GM23338 (cell line): ENCODE measurements around the gene FGD3. TPM values are rescaled to one million over a fixed set of nuclear protein-coding genes. Genes with fewer than 3 reads are reported as not detected.

Experiments
- ATAC-seq: fragments of 200-7000 bp; cut with Tn5 transposase; 3 replicates; pipeline ENCODE4 v1.9.1; 2020
- DNase-seq: peaks from one replicate; pipeline ENCODE4 v3.0.0-alpha.2; 2015; ENCODE audit warnings: low spot score
- H2AFZ ChIP-seq: fragments of 200-600 bp; sonication (generic); 2 replicates; pipeline ENCODE4 v1.8.0; 2016; ENCODE audit warnings: antibody characterized with exemption, mild to moderate bottlenecking, moderate library complexity
- H3F3A ChIP-seq: fragments of 200-600 bp; sonication (generic); replicated peaks from 2 replicates; pipeline ENCODE4 v1.8.0; 2017; ENCODE audit warnings: antibody characterized with exemption, mixed run types, low read depth
- H3K27ac ChIP-seq: fragments of 200-600 bp; sonication (generic); 2 replicates; pipeline ENCODE4 v1.6.1; 2016; ENCODE audit warnings: low read depth
- H3K27me3 ChIP-seq: fragments of 200-600 bp; sonication (generic); 2 replicates; pipeline ENCODE4 v1.8.0; 2016; ENCODE audit warnings: mild to moderate bottlenecking, mixed run types, moderate library complexity; ENCODE audit not compliant: insufficient read depth
- H3K36me3 ChIP-seq: fragments of 200-600 bp; sonication (generic); 2 replicates; pipeline ENCODE4 v1.8.0; 2016; ENCODE audit warnings: mild to moderate bottlenecking; ENCODE audit not compliant: insufficient read depth
- H3K4me1 ChIP-seq: fragments of 200-600 bp; sonication (generic); 2 replicates; pipeline ENCODE4 v1.8.0; 2016; ENCODE audit warnings: mild to moderate bottlenecking, moderate library complexity; ENCODE audit not compliant: insufficient read depth
- H3K4me2 ChIP-seq: fragments of 200-600 bp; sonication (generic); 2 replicates; pipeline ENCODE4 v1.7.1; 2017; ENCODE audit warnings: mixed run types
- H3K4me3 ChIP-seq: fragments of 200-600 bp; sonication (generic); 2 replicates; pipeline ENCODE4 v1.6.1; 2016; ENCODE audit warnings: mixed run types
- H3K79me2 ChIP-seq: fragments of 200-600 bp; sonication (generic); replicated peaks from 2 replicates; pipeline ENCODE4 v1.8.0; 2017; ENCODE audit warnings: mild to moderate bottlenecking; ENCODE audit not compliant: insufficient read depth
- H3K9me2 ChIP-seq: fragments of 200-600 bp; sonication (generic); 2 replicates; pipeline ENCODE4 v1.8.0; 2017; ENCODE audit not compliant: insufficient read depth
- H4K20me1 ChIP-seq: fragments of 200-600 bp; sonication (generic); replicated peaks from 2 replicates; pipeline ENCODE4 v1.8.0; 2017; ENCODE audit warnings: mild to moderate bottlenecking; ENCODE audit not compliant: insufficient read depth
- H3K27ac Mint-ChIP-seq: 2 replicates; pipeline ENCODE4 v1.8.0; 2020; ENCODE audit warnings: inconsistent platforms, mild to moderate bottlenecking, moderate library complexity, mixed read lengths
- H3K27me3 Mint-ChIP-seq: 3 replicates; pipeline ENCODE4 v1.8.0; 2022; ENCODE audit warnings: low read depth, mild to moderate bottlenecking, moderate library complexity, mixed read lengths, inconsistent platforms; ENCODE audit not compliant: insufficient read depth, poor library complexity
- H3K36me3 Mint-ChIP-seq: 3 replicates; pipeline ENCODE4 v1.8.0; 2021; ENCODE audit warnings: low read depth, mild to moderate bottlenecking, inconsistent platforms, moderate library complexity, mixed read lengths
- H3K4me1 Mint-ChIP-seq: 3 replicates; pipeline ENCODE4 v1.8.0; 2020; ENCODE audit warnings: mild to moderate bottlenecking, inconsistent platforms, mixed read lengths
- H3K4me3 Mint-ChIP-seq: 3 replicates; pipeline ENCODE4 v1.8.0; 2021; ENCODE audit warnings: moderate library complexity, mild to moderate bottlenecking, inconsistent platforms, mixed read lengths
- H3K9me3 Mint-ChIP-seq: 3 replicates; pipeline ENCODE4 v1.8.0; 2020; ENCODE audit warnings: moderate library complexity, mild to moderate bottlenecking, inconsistent platforms, mixed read lengths
- CREB1 ChIP-seq: fragments of 250-450 bp; sonication (Bioruptor Pico); IDR thresholded peaks from 2 replicates; pipeline ENCODE4 v1.5.0; 2020; ENCODE audit warnings: low read depth, mild to moderate bottlenecking, moderate library complexity
- EZH2 ChIP-seq: fragments of 200-600 bp; sonication (generic); IDR thresholded peaks from one replicate; pipeline ENCODE4 v1.8.0; 2017; ENCODE audit warnings: antibody characterized with exemption, mild to moderate bottlenecking, low read depth; ENCODE audit not compliant: unreplicated experiment
- JUNB ChIP-seq: IDR thresholded peaks from one replicate; pipeline ENCODE4 v1.6.1; 2016; ENCODE audit warnings: antibody characterized with exemption; ENCODE audit not compliant: unreplicated experiment
- STAT1 ChIP-seq: IDR thresholded peaks from one replicate; pipeline ENCODE4 v1.6.1; 2016; ENCODE audit warnings: antibody characterized with exemption; ENCODE audit not compliant: unreplicated experiment
- ZNF114 ChIP-seq: fragments of 250-450 bp; sonication (Bioruptor Pico); IDR thresholded peaks from 2 replicates; pipeline ENCODE4 v1.5.0; 2020; ENCODE audit warnings: mild to moderate bottlenecking, moderate library complexity
- polyA plus RNA-seq: library from polyadenylated mRNA; unstranded; fragments of >200 nt; fragmentation: Nextera tagmentation; extraction: Ambion mirVana; gene quantifications from 2 replicates; pipeline ENCODE4 v1.2.1, GENCODE V29; 2016
- total RNA-seq: library from RNA; depleted of rRNA; stranded (reverse); fragments of >200 nt; shearing (Covaris generic); gene quantifications from 2 replicates; pipeline ENCODE4 v1.2.3, GENCODE V29; 2014
- TF ChIP-seq, protein P1 (sequence below): fragments of 250-450 bp; sonication (Bioruptor Pico); IDR thresholded peaks from 2 replicates; pipeline ENCODE4 v1.5.0; 2020; ENCODE audit warnings: mild to moderate bottlenecking, moderate library complexity

Gene FGD3
- total and polyA plus RNA-seq, 2 experiments from 2014 or later, result 0.95 to 1.7 TPM

- TF ChIP-seq, protein P1, sequence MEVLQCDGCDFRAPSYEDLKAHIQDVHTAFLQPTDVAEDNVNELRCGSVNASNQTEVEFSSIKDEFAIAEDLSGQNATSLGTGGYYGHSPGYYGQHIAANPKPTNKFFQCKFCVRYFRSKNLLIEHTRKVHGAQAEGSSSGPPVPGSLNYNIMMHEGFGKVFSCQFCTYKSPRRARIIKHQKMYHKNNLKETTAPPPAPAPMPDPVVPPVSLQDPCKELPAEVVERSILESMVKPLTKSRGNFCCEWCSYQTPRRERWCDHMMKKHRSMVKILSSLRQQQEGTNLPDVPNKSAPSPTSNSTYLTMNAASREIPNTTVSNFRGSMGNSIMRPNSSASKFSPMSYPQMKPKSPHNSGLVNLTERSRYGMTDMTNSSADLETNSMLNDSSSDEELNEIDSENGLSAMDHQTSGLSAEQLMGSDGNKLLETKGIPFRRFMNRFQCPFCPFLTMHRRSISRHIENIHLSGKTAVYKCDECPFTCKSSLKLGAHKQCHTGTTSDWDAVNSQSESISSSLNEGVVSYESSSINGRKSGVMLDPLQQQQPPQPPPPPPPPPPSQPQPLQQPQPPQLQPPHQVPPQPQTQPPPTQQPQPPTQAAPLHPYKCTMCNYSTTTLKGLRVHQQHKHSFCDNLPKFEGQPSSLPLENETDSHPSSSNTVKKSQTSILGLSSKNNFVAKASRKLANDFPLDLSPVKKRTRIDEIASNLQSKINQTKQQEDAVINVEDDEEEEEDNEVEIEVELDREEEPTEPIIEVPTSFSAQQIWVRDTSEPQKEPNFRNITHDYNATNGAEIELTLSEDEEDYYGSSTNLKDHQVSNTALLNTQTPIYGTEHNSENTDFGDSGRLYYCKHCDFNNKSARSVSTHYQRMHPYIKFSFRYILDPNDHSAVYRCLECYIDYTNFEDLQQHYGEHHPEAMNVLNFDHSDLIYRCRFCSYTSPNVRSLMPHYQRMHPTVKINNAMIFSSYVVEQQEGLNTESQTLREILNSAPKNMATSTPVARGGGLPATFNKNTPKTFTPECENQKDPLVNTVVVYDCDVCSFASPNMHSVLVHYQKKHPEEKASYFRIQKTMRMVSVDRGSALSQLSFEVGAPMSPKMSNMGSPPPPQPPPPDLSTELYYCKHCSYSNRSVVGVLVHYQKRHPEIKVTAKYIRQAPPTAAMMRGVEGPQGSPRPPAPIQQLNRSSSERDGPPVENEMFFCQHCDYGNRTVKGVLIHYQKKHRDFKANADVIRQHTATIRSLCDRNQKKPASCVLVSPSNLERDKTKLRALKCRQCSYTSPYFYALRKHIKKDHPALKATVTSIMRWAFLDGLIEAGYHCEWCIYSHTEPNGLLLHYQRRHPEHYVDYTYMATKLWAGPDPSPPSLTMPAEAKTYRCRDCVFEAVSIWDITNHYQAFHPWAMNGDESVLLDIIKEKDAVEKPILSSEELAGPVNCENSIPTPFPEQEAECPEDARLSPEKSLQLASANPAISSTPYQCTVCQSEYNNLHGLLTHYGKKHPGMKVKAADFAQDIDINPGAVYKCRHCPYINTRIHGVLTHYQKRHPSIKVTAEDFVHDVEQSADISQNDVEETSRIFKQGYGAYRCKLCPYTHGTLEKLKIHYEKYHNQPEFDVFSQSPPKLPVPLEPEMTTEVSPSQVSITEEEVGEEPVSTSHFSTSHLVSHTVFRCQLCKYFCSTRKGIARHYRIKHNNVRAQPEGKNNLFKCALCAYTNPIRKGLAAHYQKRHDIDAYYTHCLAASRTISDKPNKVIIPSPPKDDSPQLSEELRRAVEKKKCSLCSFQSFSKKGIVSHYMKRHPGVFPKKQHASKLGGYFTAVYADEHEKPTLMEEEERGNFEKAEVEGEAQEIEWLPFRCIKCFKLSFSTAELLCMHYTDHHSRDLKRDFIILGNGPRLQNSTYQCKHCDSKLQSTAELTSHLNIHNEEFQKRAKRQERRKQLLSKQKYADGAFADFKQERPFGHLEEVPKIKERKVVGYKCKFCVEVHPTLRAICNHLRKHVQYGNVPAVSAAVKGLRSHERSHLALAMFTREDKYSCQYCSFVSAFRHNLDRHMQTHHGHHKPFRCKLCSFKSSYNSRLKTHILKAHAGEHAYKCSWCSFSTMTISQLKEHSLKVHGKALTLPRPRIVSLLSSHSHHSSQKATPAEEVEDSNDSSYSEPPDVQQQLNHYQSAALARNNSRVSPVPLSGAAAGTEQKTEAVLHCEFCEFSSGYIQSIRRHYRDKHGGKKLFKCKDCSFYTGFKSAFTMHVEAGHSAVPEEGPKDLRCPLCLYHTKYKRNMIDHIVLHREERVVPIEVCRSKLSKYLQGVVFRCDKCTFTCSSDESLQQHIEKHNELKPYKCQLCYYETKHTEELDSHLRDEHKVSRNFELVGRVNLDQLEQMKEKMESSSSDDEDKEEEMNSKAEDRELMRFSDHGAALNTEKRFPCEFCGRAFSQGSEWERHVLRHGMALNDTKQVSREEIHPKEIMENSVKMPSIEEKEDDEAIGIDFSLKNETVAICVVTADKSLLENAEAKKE (CRISPR knock-in tag), result no peak
- no peak for TF ChIP-seq JUNB
- no peak for TF ChIP-seq EZH2
- TF ChIP-seq CREB1, result no peak
Observed at GRCh38 chr9:93040409-93040808, 93.1 kb downstream of the FGD3 start (continued).

DNA sequence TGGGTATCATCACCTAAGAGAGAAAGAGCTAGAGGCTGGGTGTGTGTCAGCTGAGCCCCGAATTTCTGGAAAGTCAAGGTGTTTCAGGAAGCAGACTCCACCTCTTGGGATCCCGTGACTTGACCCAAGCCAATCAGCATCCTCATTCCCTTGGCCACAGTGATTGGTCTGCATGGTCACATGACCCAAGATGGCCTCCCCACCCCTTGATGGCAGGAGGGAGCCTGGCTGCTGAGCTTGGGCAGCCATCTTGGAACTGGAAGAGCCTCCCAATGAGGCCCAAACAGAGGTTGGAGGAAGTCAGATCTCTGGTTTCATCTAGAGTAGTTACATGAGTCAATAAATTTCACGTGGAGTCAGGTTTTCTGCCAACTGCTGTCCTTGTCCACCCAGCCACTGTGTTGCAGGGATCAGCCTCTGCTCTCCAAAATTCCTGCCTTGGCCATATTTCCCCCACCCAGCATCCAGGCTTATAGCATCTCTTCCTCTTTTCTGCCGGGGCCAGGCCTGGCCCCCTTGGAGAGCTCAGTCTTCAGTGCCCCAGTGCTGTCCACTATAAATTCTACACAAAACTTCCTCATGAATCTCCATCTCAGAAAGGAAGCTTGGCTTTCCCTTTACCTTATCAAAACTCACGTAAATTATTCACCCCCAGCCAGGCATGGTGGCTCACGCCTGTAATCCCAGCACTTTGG lies 93.9 kb downstream of the FGD3 start:
- H3K4me1 Mint-ChIP-seq, result peaks cover 8% of the 10 kb centered on the region
- Histone ChIP-seq H2AFZ (no peak overlapping the region), H3K4me1 (no peaks in the 10 kb centered on the region), H3K4me2 (no peak overlapping the region), H3K9me2 (0 out of 2 replicates have a peak, but pooled peaks cover 4% of the 10 kb centered on the region), H3K79me2 (no peaks in the 10 kb centered on the region), H3K4me3 (no peak overlapping the region), H3K27ac (no peak overlapping the region), H3K36me3 (no peaks in the 10 kb centered on the region; the same call in 1 of the 2 replicates), H3F3A (no peaks in the 10 kb centered on the region), H4K20me1 (no peaks in the 10 kb centered on the region), H3K27me3 (no peaks in the 10 kb centered on the region)
- TF ChIP-seq ZNF114 (CRISPR knock-in tag) (no peak), CREB1 (no peak), STAT1 (no peak)
- peak; percentile 25 for DNase-seq
- no peak for ATAC-seq
- peaks cover 3% of the 10 kb centered on the region; the same call in 1 of the 3 replicates for H3K36me3 Mint-ChIP-seq
- H3K9me3 Mint-ChIP-seq, result peaks cover 14% of the 10 kb centered on the region; the same call in 2 of the 3 replicates
- H3K27ac Mint-ChIP-seq, result no peak overlapping the region
- H3K27me3 Mint-ChIP-seq, result peaks cover 7% of the 10 kb centered on the region
- H3K4me3 Mint-ChIP-seq, result no peak overlapping the region
